ENCODE data around the gene NR1D2. TPM values are rescaled to one million over a fixed set of nuclear protein-coding genes. Genes with fewer than 3 reads are reported as not detected.
"Not testable (repeated sequence)": the region's sequence is repeated elsewhere in the genome, so short reads cannot be mapped to it uniquely, and the experiment has no call there.

The NR1D2 gene
- total RNA-seq, 1 donor from 2014 or later: 6.1 TPM

- no peak for TF ChIP-seq CTCF (conservative IDR thresholded peaks at IDR 0.05; ENCODE audit: low read depth, low read length)
- no peak overlapping the region for H3K4me3 ChIP-seq (ENCODE audit: low read depth, low read length)
- DNase-seq (ENCODE audit: low read depth): no peak
These were observed 72.2 kb downstream of the NR1D2 start for GRCh38 chr3:24017305-24017704.

GRCh38 chr3:24018784-24019570 lies 73.9 kb downstream of the NR1D2 start:
- no peak overlapping the region for H3K4me3 ChIP-seq (ENCODE audit: low read depth, low read length)
- DNase-seq (ENCODE audit: low read depth): no peak
- TF ChIP-seq CTCF (conservative IDR thresholded peaks at IDR 0.05; ENCODE audit: low read depth, low read length): no peak

- H3K4me3 ChIP-seq (ENCODE audit: low read depth, low read length): no peak overlapping the region
- DNase-seq (ENCODE audit: low read depth): no peak
- no peak for TF ChIP-seq CTCF (conservative IDR thresholded peaks at IDR 0.05; ENCODE audit: low read depth, low read length)
These were observed 74.5 kb downstream of the NR1D2 start for GRCh38 chr3:24019585-24019984.

- no peak overlapping the region for H3K4me3 ChIP-seq (ENCODE audit: low read depth, low read length)
- TF ChIP-seq CTCF (conservative IDR thresholded peaks at IDR 0.05; ENCODE audit: low read depth, low read length): no peak
- DNase-seq (ENCODE audit: low read depth): no peak
These were observed 75.1 kb downstream of the NR1D2 start for GRCh38 chr3:24020036-24020691.

GRCh38 chr3:24023197-24023596 lies 78.1 kb downstream of the NR1D2 start:
- no peak overlapping the region for H3K4me3 ChIP-seq (ENCODE audit: low read depth, low read length)
- TF ChIP-seq CTCF (conservative IDR thresholded peaks at IDR 0.05; ENCODE audit: low read depth, low read length): no peak
- DNase-seq (ENCODE audit: low read depth): no peak

GRCh38 chr3:24025805-24026204 lies 80.7 kb downstream of the NR1D2 start:
- H3K4me3 ChIP-seq (ENCODE audit: low read depth, low read length): no peak overlapping the region
- no peak for DNase-seq (ENCODE audit: low read depth)
- no peak for TF ChIP-seq CTCF (conservative IDR thresholded peaks at IDR 0.05; ENCODE audit: low read depth, low read length)

- DNase-seq (ENCODE audit: low read depth): not testable (repeated sequence)
These were observed 81.6 kb downstream of the NR1D2 start for GRCh38 chr3:24026665-24027064.

More at GRCh38 chr3:24026665-24027064, 81.6 kb downstream of the NR1D2 start:
- not testable (repeated sequence) for H3K4me3 ChIP-seq (ENCODE audit: low read depth, low read length)
